Spleen (tissue), 7 donors: Measurements from ENCODE around the gene SEPTIN1.

Experiments used
- CTCF ChIP-seq, 11 experiments: fragments of 200-600 bp in 7 of 11; fragments of 450-650 bp in 4 of 11; sonication (generic) in 4 of 11; IDR thresholded peaks in 8 of 11; conservative IDR thresholded peaks in 3 of 11; 1 replicate in 7 of 11; 2 replicates in 4 of 11; pipeline versions ENCODE4 v1.4.0 to v1.8.0; 2016 to 2021; ENCODE audit warnings: antibody characterized with exemption in 11 of 11, inconsistent platforms in 4 of 11, mild to moderate bottlenecking in 1 of 11
- POLR2A ChIP-seq, 3 donors: fragments of 450-650 bp; IDR thresholded peaks; one replicate each; pipeline ENCODE4 v1.5.1; 2017; ENCODE audit warnings: antibody characterized with exemption in 3 of 3, mild to moderate bottlenecking in 1 of 3
- POLR2AphosphoS5 ChIP-seq, 3 donors: sonication (generic); formaldehyde crosslinking; IDR thresholded peaks; one replicate each; pipeline ENCODE4 v1.5.1; 2017; ENCODE audit warnings: antibody characterized with exemption in 3 of 3
- donor health status: DM: no; HTN: no; CAD: no; lungs with moderate emphysema.
- donor health status: DM: no; HTN: no; CAD: no.
- donor health status: DM: no; HTN: no; CAD: no.

GRCh38 chr16:30372725-30373124 is 9.6 kb downstream of the SEPTIN1 start:
- TF ChIP-seq CTCF (IDR thresholded peaks at IDR 0.05 in 8 of 11, conservative IDR thresholded peaks at IDR 0.05 in 3 of 11), result no peak
- no peak for TF ChIP-seq POLR2AphosphoS5 (IDR thresholded peaks at IDR 0.05)
- TF ChIP-seq POLR2A (IDR thresholded peaks at IDR 0.05), result no peak
